ENCODE results near the gene SMS.

SMS gene

GRCh38 chrX:21982311-21982710 is 41.8 kb downstream of the SMS start:
- no peak for DNase-seq (ENCODE audit: low spot score)

GRCh38 chrX:21985332-21985777 is 44.8 kb downstream of the SMS start:
- peak; percentile 68 for DNase-seq (ENCODE audit: low spot score)

GRCh38 chrX:21986596-21986995 is 46.1 kb downstream of the SMS start:
- no peak for DNase-seq (ENCODE audit: low spot score)

- no peak for DNase-seq (ENCODE audit: low spot score)
These were observed 48.9 kb downstream of the SMS start for GRCh38 chrX:21989384-21989783.

GRCh38 chrX:21990832-21991231 is 50.3 kb downstream of the SMS start:
- DNase-seq (ENCODE audit: low spot score) = no peak

GRCh38 chrX:21991504-21991903 is 51.0 kb downstream of the SMS start:
- no peak for DNase-seq (ENCODE audit: low spot score)

- DNase-seq (ENCODE audit: low spot score) = no peak
These were observed 52.8 kb downstream of the SMS start for GRCh38 chrX:21993265-21993664.

- no peak for DNase-seq (ENCODE audit: low spot score)
These were observed 56.5 kb downstream of the SMS start for GRCh38 chrX:21996872-21997455.

GRCh38 chrX:21998037-21998436 is 57.5 kb downstream of the SMS start:
- DNase-seq (ENCODE audit: low spot score) = no peak

GRCh38 chrX:22004866-22005265 is 64.4 kb downstream of the SMS start:
- DNase-seq (ENCODE audit: low spot score) = no peak

GRCh38 chrX:22012051-22012450 is 71.5 kb downstream of the SMS start:
- DNase-seq (ENCODE audit: low spot score) = no peak

- DNase-seq (ENCODE audit: low spot score) = no peak
These were observed 72.4 kb downstream of the SMS start for GRCh38 chrX:22012931-22013330.

- DNase-seq (ENCODE audit: low spot score) = no peak
These were observed 74.7 kb downstream of the SMS start for GRCh38 chrX:22015139-22015750.

- DNase-seq (ENCODE audit: low spot score) = no peak
These were observed 81.3 kb downstream of the SMS start for GRCh38 chrX:22021751-22022324.

GRCh38 chrX:22024577-22024976 is 84.1 kb downstream of the SMS start:
- DNase-seq (ENCODE audit: low spot score) = no peak

- DNase-seq (ENCODE audit: low spot score) = no peak
These were observed 85.2 kb downstream of the SMS start for GRCh38 chrX:22025751-22026150.

GRCh38 chrX:22026731-22027130 is 86.2 kb downstream of the SMS start:
- DNase-seq (ENCODE audit: low spot score) = no peak

GRCh38 chrX:22032084-22032483 is 91.6 kb downstream of the SMS start, which contains the start of gene PHEX:
TSS of gene PHEX (plus strand) at chrX:22032325. CDS start at chrX:22033006, 681 bp downstream.
- DNase-seq (ENCODE audit: low spot score) = no peak

- no peak for DNase-seq (ENCODE audit: low spot score)
These were observed 92.0 kb downstream of the SMS start for GRCh38 chrX:22032506-22032905.

GRCh38 chrX:22033818-22034217 is 93.3 kb downstream of the SMS start:
- DNase-seq (ENCODE audit: low spot score) = no peak

GRCh38 chrX:22035236-22035635 is 94.7 kb downstream of the SMS start:
- DNase-seq (ENCODE audit: low spot score) = no peak

- no peak for DNase-seq (ENCODE audit: low spot score)
These were observed 96.7 kb downstream of the SMS start for GRCh38 chrX:22037225-22037624.

- no peak for DNase-seq (ENCODE audit: low spot score)
These were observed 97.5 kb downstream of the SMS start for GRCh38 chrX:22037911-22038537.

All from SW480 (cell line).